H1 (cell line): ENCODE measurements around the gene RASGRP3.

ENCODE experiments used
- HDAC6 ChIP-seq: IDR thresholded peaks from one replicate; pipeline ENCODE4 v1.7.1; 2012; ENCODE audit warnings: low read depth, mild to moderate bottlenecking, inconsistent platforms, low read length, moderate library complexity
- JUND ChIP-seq: IDR thresholded peaks from 2 replicates; pipeline ENCODE4 v1.6.1; 2011; ENCODE audit warnings: mild to moderate bottlenecking, improper control_type of control experiment, low read length
- NRF1 ChIP-seq: IDR thresholded peaks from 2 replicates; pipeline ENCODE4 v1.6.1; 2011; ENCODE audit warnings: mild to moderate bottlenecking, low read depth, low read length, improper control_type of control experiment
- TF ChIP-seq, protein P1 (sequence below), 3 experiments: IDR thresholded peaks; 1 replicate in 2 of 3; 2 replicates in 1 of 3; pipeline versions ENCODE4 v1.5.1 to v1.6.1; 2011; ENCODE audit warnings: low read length in 3 of 3, mild to moderate bottlenecking in 3 of 3, inconsistent platforms in 2 of 3, low read depth in 1 of 3, moderate library complexity in 1 of 3; ENCODE audit not compliant: insufficient read depth in 1 of 3; ENCODE audit errors: control extremely low read depth in 1 of 3

- TF ChIP-seq, protein P1, sequence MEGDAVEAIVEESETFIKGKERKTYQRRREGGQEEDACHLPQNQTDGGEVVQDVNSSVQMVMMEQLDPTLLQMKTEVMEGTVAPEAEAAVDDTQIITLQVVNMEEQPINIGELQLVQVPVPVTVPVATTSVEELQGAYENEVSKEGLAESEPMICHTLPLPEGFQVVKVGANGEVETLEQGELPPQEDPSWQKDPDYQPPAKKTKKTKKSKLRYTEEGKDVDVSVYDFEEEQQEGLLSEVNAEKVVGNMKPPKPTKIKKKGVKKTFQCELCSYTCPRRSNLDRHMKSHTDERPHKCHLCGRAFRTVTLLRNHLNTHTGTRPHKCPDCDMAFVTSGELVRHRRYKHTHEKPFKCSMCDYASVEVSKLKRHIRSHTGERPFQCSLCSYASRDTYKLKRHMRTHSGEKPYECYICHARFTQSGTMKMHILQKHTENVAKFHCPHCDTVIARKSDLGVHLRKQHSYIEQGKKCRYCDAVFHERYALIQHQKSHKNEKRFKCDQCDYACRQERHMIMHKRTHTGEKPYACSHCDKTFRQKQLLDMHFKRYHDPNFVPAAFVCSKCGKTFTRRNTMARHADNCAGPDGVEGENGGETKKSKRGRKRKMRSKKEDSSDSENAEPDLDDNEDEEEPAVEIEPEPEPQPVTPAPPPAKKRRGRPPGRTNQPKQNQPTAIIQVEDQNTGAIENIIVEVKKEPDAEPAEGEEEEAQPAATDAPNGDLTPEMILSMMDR (IDR thresholded peaks at IDR 0.05; ENCODE audit: control extremely low read depth in 1 of 3, insufficient read depth in 1 of 3, low read depth in 1 of 3, low read length in 3 of 3), result no peak
- TF ChIP-seq JUND (no peak), HDAC6 (no peak), NRF1 (no peak)
Measured at GRCh38 chr2:33597026-33597425, 120.6 kb downstream of the RASGRP3 start.
